ENCODE data around the gene PLPP3. TPM values are rescaled to one million over a fixed set of nuclear protein-coding genes. Genes with fewer than 3 reads are reported as not detected.

The PLPP3 gene
- total and polyA plus RNA-seq, 2 experiments from 2014 or later: 41.9 to 61.9 TPM

DNA sequence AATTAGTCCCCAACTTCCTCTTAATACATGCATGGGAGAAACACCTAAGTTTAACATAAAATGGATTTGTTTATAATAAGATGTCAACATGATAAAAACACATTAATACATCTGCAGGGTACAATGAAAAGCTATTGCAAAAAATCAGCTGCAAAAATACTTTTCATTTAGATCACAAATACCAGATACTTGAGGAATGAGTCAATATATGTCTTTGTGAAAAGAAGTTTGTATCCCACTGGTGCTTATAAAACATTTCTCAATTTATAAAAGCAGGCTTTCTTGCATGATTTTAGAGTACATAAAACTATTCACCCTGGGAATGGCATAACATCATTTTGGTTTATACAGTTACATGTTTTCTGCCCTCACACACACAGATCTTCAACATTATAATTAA lies 47.2 kb upstream of the PLPP3 start:
- H3K9me2 ChIP-seq (ENCODE audit: insufficient read depth): no peaks in the 10 kb centered on the region
- peaks cover 15% of the 10 kb centered on the region; the same call in 1 of the 2 replicates for H3K4me1 ChIP-seq (ENCODE audit: insufficient read depth)
- DNase-seq (ENCODE audit: low spot score) (no peak), ATAC-seq (no peak)
- no peaks in the 10 kb centered on the region for H3K79me2 ChIP-seq (replicated peaks; ENCODE audit: insufficient read depth)
- no peak overlapping the region for H3K27ac ChIP-seq (ENCODE audit: low read depth)
- H3K27ac Mint-ChIP-seq: no peak overlapping the region
- H4K20me1 ChIP-seq (replicated peaks; ENCODE audit: insufficient read depth): no peaks in the 10 kb centered on the region
- peak overlapping the region; percentile 2; the same call in 1 of the 2 replicates for H3K4me2 ChIP-seq
- H3K36me3 ChIP-seq (ENCODE audit: insufficient read depth): no peaks in the 10 kb centered on the region
- H3K9me3 Mint-ChIP-seq: peaks cover 9% of the 10 kb centered on the region; the same call in 1 of the 3 replicates
- no peak overlapping the region for H3K4me3 ChIP-seq
- TF ChIP-seq CTCF (conservative IDR thresholded peaks at IDR 0.05; ENCODE audit: low read depth in 2 of 2): no peak
- no peak for TF ChIP-seq ZNF331 (CRISPR knock-in tag; IDR thresholded peaks at IDR 0.05; ENCODE audit: low read depth)
- no peak for TF ChIP-seq POLR2AphosphoS5 (IDR thresholded peaks at IDR 0.05; ENCODE audit: low read depth)
- TF ChIP-seq CREB1 (CRISPR knock-in tag; IDR thresholded peaks at IDR 0.05; ENCODE audit: low read depth): no peak
- TF ChIP-seq EZH2phosphoT487 (IDR thresholded peaks at IDR 0.05; ENCODE audit: unreplicated experiment): no peak
- TF ChIP-seq EZH2 (IDR thresholded peaks at IDR 0.05; ENCODE audit: low read depth, unreplicated experiment): no peak
- no peak for TF ChIP-seq ZNF462 (CRISPR knock-in tag; IDR thresholded peaks at IDR 0.05)
- TF ChIP-seq JUNB (IDR thresholded peaks at IDR 0.05; ENCODE audit: unreplicated experiment): no peak
- no peak for TF ChIP-seq ZNF114 (CRISPR knock-in tag; IDR thresholded peaks at IDR 0.05)
- no peak for TF ChIP-seq NANOG (IDR thresholded peaks at IDR 0.05; ENCODE audit: borderline replicate concordance)
- no peak overlapping the region for H2AFZ ChIP-seq
- H3K27me3 ChIP-seq (ENCODE audit: insufficient read depth): no peaks in the 10 kb centered on the region
- no peaks in the 10 kb centered on the region for H3K27me3 Mint-ChIP-seq (ENCODE audit: insufficient read depth, low read depth, poor library complexity)
- no peaks in the 10 kb centered on the region for H3K36me3 Mint-ChIP-seq (ENCODE audit: low read depth)
- H3K4me1 Mint-ChIP-seq: peaks cover 24% of the 10 kb centered on the region
- H3K4me3 Mint-ChIP-seq: no peak overlapping the region
- H3F3A ChIP-seq (replicated peaks; ENCODE audit: low read depth): no peaks in the 10 kb centered on the region
